ENCODE data around the gene GPAT3.

- TF ChIP-seq GATA2 (IDR thresholded peaks at IDR 0.05; ENCODE audit: low read depth, low read length) (no peak), GATA3 (IDR thresholded peaks at IDR 0.05; ENCODE audit: low read depth, low read length) (no peak)
Measured at GRCh38 chr4:83535520-83536361, at the start of gene GPAT3.

All from SH-SY5Y (cell line).